WI38 (cell line): ENCODE measurements around the gene PTPRC.

Source experiments
- H3K4me3 ChIP-seq: 2 replicates; pipeline ENCODE4 v1.5.1; 2011; ENCODE audit warnings: low read depth, mild to moderate bottlenecking, control low read depth, low read length
- CTCF ChIP-seq: IDR thresholded peaks from 2 replicates; pipeline ENCODE4 v1.5.1; 2012; ENCODE audit warnings: low read depth, mild to moderate bottlenecking, control low read depth, low read length

PTPRC gene

GRCh38 chr1:198655459-198656121 lies 16.8 kb downstream of the PTPRC start:
- no peak overlapping the region for H3K4me3 ChIP-seq
- TF ChIP-seq CTCF, result no peak

DNA sequence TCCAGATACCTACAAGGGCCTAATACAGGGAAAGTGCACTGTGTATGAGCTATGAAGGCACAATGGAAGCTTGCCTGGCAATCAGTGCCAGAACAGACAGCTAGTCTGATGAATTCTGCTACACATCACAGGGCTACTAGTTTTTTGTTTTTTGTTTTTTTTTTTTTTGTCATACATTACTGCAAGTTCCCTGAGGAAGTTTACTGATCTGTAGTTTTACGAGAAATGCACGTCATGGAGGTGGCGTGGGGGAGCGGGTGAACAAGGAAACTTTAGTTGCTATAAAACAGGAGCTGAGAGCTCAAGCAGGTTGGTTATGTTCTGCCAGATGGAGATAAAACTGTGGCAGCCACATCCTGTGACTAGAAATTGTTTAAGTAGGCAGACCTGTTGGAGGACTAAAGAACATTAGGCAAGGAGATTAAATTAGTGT lies 17.7 kb downstream of the PTPRC start:
- no peak overlapping the region for H3K4me3 ChIP-seq
- no peak for TF ChIP-seq CTCF

GRCh38 chr1:198657550-198658064 lies 18.8 kb downstream of the PTPRC start:
- H3K4me3 ChIP-seq, result no peak overlapping the region

GRCh38 chr1:198660341-198661261 lies 21.8 kb downstream of the PTPRC start:
- TF ChIP-seq CTCF, result no peak

More at GRCh38 chr1:198657550-198658064, 18.8 kb downstream of the PTPRC start:
- TF ChIP-seq CTCF, result no peak

DNA sequence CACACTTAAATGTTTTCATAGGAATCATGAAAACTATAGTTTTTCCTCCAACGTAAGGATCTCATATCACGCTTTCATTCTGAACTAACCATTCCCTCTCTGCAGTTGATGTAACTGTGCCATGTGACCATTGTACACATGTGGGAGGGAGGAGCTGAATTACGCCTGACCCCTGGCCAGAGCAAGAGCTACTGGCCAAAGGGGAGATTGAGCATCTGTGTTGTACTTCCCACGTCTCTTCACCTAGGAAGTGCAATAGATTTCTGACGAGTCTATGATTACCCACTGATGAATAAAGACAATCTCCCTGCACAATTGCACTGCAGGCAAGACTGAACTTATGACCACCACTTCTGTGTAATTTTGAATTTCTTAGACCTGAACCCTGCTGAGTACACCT lies 24.0 kb downstream of the PTPRC start:
- H3K4me3 ChIP-seq, result no peak overlapping the region
- no peak for TF ChIP-seq CTCF

More at GRCh38 chr1:198660341-198661261, 21.8 kb downstream of the PTPRC start:
- H3K4me3 ChIP-seq, result no peak overlapping the region

GRCh38 chr1:198664068-198664788 lies 25.4 kb downstream of the PTPRC start:
- H3K4me3 ChIP-seq, result no peak overlapping the region
- no peak for TF ChIP-seq CTCF
